GM23248 (cell line): ENCODE results near the gene IGF2BP3. TPM values are rescaled to one million over a fixed set of nuclear protein-coding genes. Genes with fewer than 3 reads are reported as not detected.

Experiments used
- DNase-seq: peaks from one replicate; pipeline ENCODE4 v3.0.0-alpha.2; 2015
- H2AFZ ChIP-seq: fragments of 200-600 bp; sonication (generic); 2 replicates; pipeline ENCODE4 v1.6.1; 2016; ENCODE audit warnings: antibody characterized with exemption
- H3F3A ChIP-seq: fragments of 200-600 bp; sonication (generic); 2 replicates; pipeline ENCODE4 v1.6.1; 2016; ENCODE audit warnings: mild to moderate bottlenecking, antibody characterized with exemption, mixed run types; ENCODE audit not compliant: insufficient read depth
- H3K27ac ChIP-seq: fragments of 200-600 bp; sonication (generic); 2 replicates; pipeline ENCODE4 v1.5.1; 2016; ENCODE audit warnings: mild to moderate bottlenecking
- H3K27me3 ChIP-seq: fragments of 200-600 bp; sonication (generic); replicated peaks from 2 replicates; pipeline ENCODE4 v1.6.1; 2016; ENCODE audit warnings: mild to moderate bottlenecking; ENCODE audit not compliant: insufficient read depth
- H3K36me3 ChIP-seq: fragments of 200-600 bp; sonication (generic); 2 replicates; pipeline ENCODE4 v1.6.1; 2016; ENCODE audit warnings: low read depth, mild to moderate bottlenecking
- H3K4me1 ChIP-seq: fragments of 200-600 bp; sonication (generic); 2 replicates; pipeline ENCODE4 v1.6.1; 2016; ENCODE audit warnings: mild to moderate bottlenecking; ENCODE audit not compliant: insufficient read depth
- H3K4me2 ChIP-seq: fragments of 200-600 bp; sonication (generic); one replicate; pipeline ENCODE4 v1.6.1; 2016; ENCODE audit warnings: mild to moderate bottlenecking; ENCODE audit not compliant: unreplicated experiment
- H3K4me3 ChIP-seq: fragments of 200-600 bp; sonication (generic); 2 replicates; pipeline ENCODE4 v1.5.1; 2016; ENCODE audit warnings: mild to moderate bottlenecking
- H3K79me2 ChIP-seq: fragments of 200-600 bp; sonication (generic); 2 replicates; pipeline ENCODE4 v1.6.1; 2016; ENCODE audit warnings: mild to moderate bottlenecking; ENCODE audit not compliant: insufficient read depth
- H3K9ac ChIP-seq: fragments of 200-600 bp; sonication (generic); 2 replicates; pipeline ENCODE4 v1.6.1; 2016; ENCODE audit warnings: mild to moderate bottlenecking
- H3K9me2 ChIP-seq: fragments of 200-600 bp; sonication (generic); 2 replicates; pipeline ENCODE4 v1.6.1; 2016; ENCODE audit warnings: mixed run types, mild to moderate bottlenecking, moderate library complexity; ENCODE audit not compliant: insufficient read depth
- H3K9me3 ChIP-seq: fragments of 200-600 bp; sonication (generic); one replicate; pipeline ENCODE4 v1.6.1; 2017; ENCODE audit warnings: low read depth
- H4K20me1 ChIP-seq: fragments of 200-600 bp; sonication (generic); 2 replicates; pipeline ENCODE4 v1.6.0; 2016; ENCODE audit not compliant: insufficient read depth
- EZH2 ChIP-seq: fragments of 200-600 bp; sonication (generic); IDR thresholded peaks from 2 replicates; pipeline ENCODE4 v1.6.1; 2018; ENCODE audit warnings: antibody characterized with exemption, mild to moderate bottlenecking; ENCODE audit not compliant: insufficient read depth, poor library complexity, severe bottlenecking
- EZH2phosphoT487 ChIP-seq: fragments of 200-600 bp; sonication (generic); IDR thresholded peaks from 2 replicates; pipeline ENCODE4 v1.6.1; 2018; ENCODE audit warnings: antibody characterized with exemption, moderate library complexity, mild to moderate bottlenecking, low read depth; ENCODE audit not compliant: insufficient read depth
- WGBS, 2 experiments: methylation state at CpG; one replicate each; pipeline ENCODE4 v1.1.6; 2015 to 2017; ENCODE audit warnings: low lambda C conversion rate in 2 of 2, low coverage in 1 of 2; ENCODE audit errors: missing lambda C conversion rate in 2 of 2; 5-methylcytosine and 5-hydroxymethylcytosine counted together
- in situ Hi-C: fragments of 300-500 bp; cut with MboI; formaldehyde crosslinking; loops from 2 replicates; pipeline ENCODE4 v1.15.0; 2020
- polyA plus RNA-seq: library from polyadenylated mRNA; unstranded; fragments of >200 nt; fragmentation: Nextera tagmentation; extraction: Ambion mirVana; gene quantifications from 2 replicates; pipeline ENCODE4 v1.2.1, GENCODE V29; 2016
- total RNA-seq: library from RNA; depleted of rRNA; stranded (reverse); fragments of >200 nt; shearing (Covaris generic); gene quantifications from 2 replicates; pipeline ENCODE4 v1.2.3, GENCODE V29; 2014

IGF2BP3 gene
- total and polyA plus RNA-seq, 2 experiments from 2014 or later, result 7.6 to 18.2 TPM

GRCh38 chr7:23476286-23477156 lies 6.2 kb upstream of the IGF2BP3 start:
- in situ Hi-C loops, result no loop called here
- Histone ChIP-seq H3K9me2 (no peaks in the 10 kb centered on the region), H3K27ac (no peak overlapping the region), H3K9ac (no peak overlapping the region), H3K4me3 (no peak overlapping the region), H3K9me3 (no peaks in the 10 kb centered on the region), H3K27me3 (peaks cover 48% of the 10 kb centered on the region), H3F3A (peaks cover 18% of the 10 kb centered on the region), H3K4me2 (no peak overlapping the region), H2AFZ (no peak overlapping the region), H3K36me3 (no peaks in the 10 kb centered on the region), H3K4me1 (peaks cover 4% of the 10 kb centered on the region; the same call in 1 of the 2 replicates), H4K20me1 (no peaks in the 10 kb centered on the region), H3K79me2 (no peaks in the 10 kb centered on the region)
- peak; percentile 26 for TF ChIP-seq EZH2
- no peak for TF ChIP-seq EZH2phosphoT487
- DNase-seq, result no peak

- H3K9ac ChIP-seq, result no peak overlapping the region
- H3K36me3 ChIP-seq, result no peaks in the 10 kb centered on the region
- peaks cover 4% of the 10 kb centered on the region; the same call in 1 of the 2 replicates for H3K4me1 ChIP-seq
- H4K20me1 ChIP-seq, result no peaks in the 10 kb centered on the region
- no peak overlapping the region for H3K27ac ChIP-seq
- H2AFZ ChIP-seq, result no peak overlapping the region
- H3K4me3 ChIP-seq, result no peak overlapping the region
- H3K9me2 ChIP-seq, result no peaks in the 10 kb centered on the region
- H3K79me2 ChIP-seq, result no peaks in the 10 kb centered on the region
- TF ChIP-seq EZH2 (no peak), EZH2phosphoT487 (no peak)
- H3K9me3 ChIP-seq, result no peaks in the 10 kb centered on the region
- no peak for DNase-seq
- no peak overlapping the region for H3K4me2 ChIP-seq
- peaks cover 20% of the 10 kb centered on the region for H3F3A ChIP-seq
- peaks cover 48% of the 10 kb centered on the region for H3K27me3 ChIP-seq
- in situ Hi-C loops, result no loop called here
Measured at GRCh38 chr7:23475576-23475839, 5.2 kb upstream of the IGF2BP3 start.

- H3K9ac ChIP-seq, result 0 out of 2 replicates have a peak overlapping the region, but pooled peaks have one; percentile 11
- H3K4me3 ChIP-seq, result peak overlapping the region; percentile 82
- peaks cover 4% of the 10 kb centered on the region; the same call in 1 of the 2 replicates for H3K4me1 ChIP-seq
- DNase-seq, result no peak
- no peaks in the 10 kb centered on the region for H3K9me3 ChIP-seq
- in situ Hi-C loops, result no loop called here
- H3K36me3 ChIP-seq, result no peaks in the 10 kb centered on the region
- H3K79me2 ChIP-seq, result no peaks in the 10 kb centered on the region
- H3K27ac ChIP-seq, result no peak overlapping the region
- WGBS, 2 experiments, result 4 to 5% methylated on average over 15 of the region's 15 CpGs
- no peaks in the 10 kb centered on the region for H4K20me1 ChIP-seq
- H3F3A ChIP-seq, result peaks cover 20% of the 10 kb centered on the region
- peak; percentile 20 for TF ChIP-seq EZH2
- TF ChIP-seq EZH2phosphoT487, result no peak
- peak overlapping the region; percentile 88 for H2AFZ ChIP-seq
- peaks cover 48% of the 10 kb centered on the region for H3K27me3 ChIP-seq
- H3K9me2 ChIP-seq, result no peaks in the 10 kb centered on the region
- peak overlapping the region; percentile 87 for H3K4me2 ChIP-seq
Measured at GRCh38 chr7:23474829-23475575, 4.7 kb upstream of the IGF2BP3 start.

- Histone ChIP-seq H3K4me2 (peak overlapping the region; percentile 87), H3K27me3 (peaks cover 43% of the 10 kb centered on the region), H3K36me3 (no peaks in the 10 kb centered on the region), H3K9me3 (no peaks in the 10 kb centered on the region), H3K9me2 (no peaks in the 10 kb centered on the region), H3K27ac (no peak overlapping the region), H3K79me2 (peaks cover 3% of the 10 kb centered on the region), H3F3A (peaks cover 20% of the 10 kb centered on the region), H2AFZ (peak overlapping the region; percentile 88), H4K20me1 (no peaks in the 10 kb centered on the region), H3K9ac (peak overlapping the region; percentile 71), H3K4me1 (peaks cover 4% of the 10 kb centered on the region; the same call in 1 of the 2 replicates), H3K4me3 (peak overlapping the region; percentile 82)
- TF ChIP-seq EZH2phosphoT487 (no peak), EZH2 (no peak)
- 2% methylated on average over 37 to 59 of the region's 66 CpGs for WGBS, 2 experiments
- in situ Hi-C loops, result no loop called here
- peak; percentile 99 for DNase-seq
Measured at GRCh38 chr7:23474094-23474828, 4.0 kb upstream of the IGF2BP3 start.
